HCT116 (cell line): Measurements from ENCODE around the gene TMEM169. TPM values are rescaled to one million over a fixed set of nuclear protein-coding genes. Genes with fewer than 3 reads are reported as not detected.

Source experiments
- ATAC-seq: fragments of 200-7000 bp; cut with Tn5 transposase; 2 replicates; pipeline ENCODE4 v1.9.1; 2020; ENCODE audit warnings: mild to moderate bottlenecking, moderate library complexity
- BruUV-seq: library from RNA; stranded (reverse); fragments of 400-500 nt; replicated peaks from 2 replicates; lab custom pipeline; 2021; lab: Mats Ljungman, UMichigan
- CTCF ChIA-PET: fragments of 300-600 bp; sonication (Branson Sonifier 250); formaldehyde crosslinking; loops from one replicate; lab custom pipeline; 2021; ENCODE audit warnings: antibody characterized with exemption; lab: Charles Lee
- POLR2A ChIA-PET: fragments of 300-600, 350-600 bp; sonication (Branson Sonifier 250); formaldehyde crosslinking; loops from one replicate; lab custom pipeline; 2021; ENCODE audit warnings: antibody characterized with exemption; lab: Charles Lee
- RAD21 ChIA-PET, 2 experiments: fragments of 300-600 bp; sonication (Branson Sonifier 250); formaldehyde crosslinking; loops; one replicate each; lab custom pipeline; 2023; ENCODE audit warnings: low total read pairs in 2 of 2; ENCODE audit not compliant: uncharacterized antibody in 2 of 2, unreplicated experiment in 2 of 2, low non-redundant PET in 1 of 2; lab: Charles Lee
- DNase-seq: peaks from one replicate; pipeline ENCODE4 v3.0.0-alpha.2; 2010; ENCODE audit warnings: low read depth, low spot score
- H2AFZ ChIP-seq: fragments of 200-600 bp; shearing (Covaris generic), sonication (generic); 2 replicates; pipeline ENCODE4 v1.6.1; 2017; ENCODE audit warnings: low read depth, mixed run types, mixed read lengths, antibody characterized with exemption, low read length; ENCODE audit not compliant: poor library complexity, severe bottlenecking
- H3K27ac ChIP-seq: 2 replicates; pipeline ENCODE4 v1.5.1; 2012; ENCODE audit warnings: low read depth, low read length
- H3K27me3 ChIP-seq: fragments of 200-600 bp; sonication (generic); 2 replicates; pipeline ENCODE4 v1.6.1; 2016; ENCODE audit warnings: mixed run types, low read length, mixed read lengths; ENCODE audit not compliant: insufficient read depth
- H3K36me3 ChIP-seq, 2 experiments: fragments of 200-500 bp in 1 of 2; fragments of 200-600 bp in 1 of 2; sonication (Bioruptor generic) in 1 of 2; sonication (generic) in 1 of 2; 2 replicates each; pipeline versions ENCODE4 v1.5.1 to v1.6.1; 2014 to 2016; ENCODE audit warnings: low read length in 2 of 2, inconsistent platforms in 1 of 2, mixed read lengths in 1 of 2, mixed run types in 1 of 2; ENCODE audit not compliant: insufficient read depth in 2 of 2, control insufficient read depth in 1 of 2
- H3K4me1 ChIP-seq, 2 experiments: fragments of 200-600 bp in 1 of 2; sonication (generic) in 1 of 2; 2 replicates each; pipeline versions ENCODE4 v1.5.1 to v1.6.1; 2012 to 2017; ENCODE audit warnings: low read length in 2 of 2, inconsistent platforms in 1 of 2, mild to moderate bottlenecking in 1 of 2, mixed read lengths in 1 of 2, mixed run types in 1 of 2, moderate library complexity in 1 of 2; ENCODE audit not compliant: insufficient read depth in 2 of 2, control insufficient read depth in 1 of 2
- H3K4me2 ChIP-seq: fragments of 200-600 bp; sonication (generic); 2 replicates; pipeline ENCODE4 v1.6.1; 2017; ENCODE audit warnings: mixed run types, low read length, mixed read lengths
- H3K4me3 ChIP-seq, 2 experiments: fragments of 200-600 bp in 1 of 2; sonication (generic) in 1 of 2; replicated peaks in 1 of 2; 2 replicates each; pipeline ENCODE4 v1.5.1; 2011 to 2016; ENCODE audit warnings: low read length in 2 of 2, control low read depth in 1 of 2, low read depth in 1 of 2, mild to moderate bottlenecking in 1 of 2, mixed read lengths in 1 of 2, mixed run types in 1 of 2
- H3K79me2 ChIP-seq: fragments of 200-600 bp; sonication (generic); 2 replicates; pipeline ENCODE4 v1.6.1; 2017; ENCODE audit warnings: mild to moderate bottlenecking, mixed run types, low read length, moderate library complexity, mixed read lengths; ENCODE audit not compliant: insufficient read depth
- H3K9ac ChIP-seq: fragments of 200-600 bp; sonication (generic); 2 replicates; pipeline ENCODE4 v1.6.1; 2016; ENCODE audit warnings: low read length, mixed read lengths
- H3K9me2 ChIP-seq: fragments of 200-600 bp; sonication (generic), shearing (Covaris generic); 2 replicates; pipeline ENCODE4 v1.6.1; 2017; ENCODE audit warnings: mixed run types, mild to moderate bottlenecking, moderate library complexity; ENCODE audit not compliant: insufficient read depth
- H3K9me3 ChIP-seq, 2 experiments: fragments of 200-500 bp in 1 of 2; fragments of 200-600 bp in 1 of 2; sonication (Bioruptor generic) in 1 of 2; sonication (generic) in 1 of 2; 2 replicates each; pipeline ENCODE4 v1.6.1; 2014 to 2017; ENCODE audit warnings: low read length in 2 of 2, mixed read lengths in 2 of 2, inconsistent platforms in 1 of 2, low read depth in 1 of 2, mild to moderate bottlenecking in 1 of 2, mixed run types in 1 of 2, moderate library complexity in 1 of 2; ENCODE audit not compliant: control insufficient read depth in 1 of 2, insufficient read depth in 1 of 2
- H4K20me1 ChIP-seq: fragments of 200-600 bp; sonication (generic), shearing (Covaris generic); 2 replicates; pipeline ENCODE4 v1.6.1; 2017; ENCODE audit warnings: mixed run types, mild to moderate bottlenecking, moderate library complexity; ENCODE audit not compliant: insufficient read depth
- CBX3 ChIP-seq: IDR thresholded peaks from 2 replicates; pipeline ENCODE4 v1.6.1; 2012; ENCODE audit warnings: low read depth
- CEBPB ChIP-seq: IDR thresholded peaks from 2 replicates; pipeline ENCODE4 v1.6.1; 2012; ENCODE audit warnings: low read depth
- EGR1 ChIP-seq: IDR thresholded peaks from 2 replicates; pipeline ENCODE4 v1.6.1; 2012; ENCODE audit warnings: low read depth
- ELF1 ChIP-seq: IDR thresholded peaks from 2 replicates; pipeline ENCODE4 v1.6.1; 2012; ENCODE audit warnings: low read depth, borderline replicate concordance
- EZH2phosphoT487 ChIP-seq: fragments of 200-600 bp; IDR thresholded peaks from 2 replicates; pipeline ENCODE4 v1.6.1; 2018; ENCODE audit warnings: antibody characterized with exemption, borderline replicate concordance
- MAX ChIP-seq: IDR thresholded peaks from 2 replicates; pipeline ENCODE4 v1.6.1; 2012
- POLR2A ChIP-seq: IDR thresholded peaks from 2 replicates; pipeline ENCODE4 v1.7.0; 2011; ENCODE audit warnings: borderline replicate concordance; ENCODE audit not compliant: insufficient read depth, insufficient read length; ENCODE audit errors: extremely low read depth
- POLR2AphosphoS5 ChIP-seq: IDR thresholded peaks from 2 replicates; pipeline ENCODE4 v1.6.1; 2011; ENCODE audit warnings: mild to moderate bottlenecking, low read depth, low read length, moderate library complexity
- RAD21 ChIP-seq: IDR thresholded peaks from 2 replicates; pipeline ENCODE4 v1.6.1; 2012; ENCODE audit warnings: low read depth, mild to moderate bottlenecking
- SIN3A ChIP-seq: IDR thresholded peaks from 2 replicates; pipeline ENCODE4 v1.6.1; 2012; ENCODE audit warnings: low read depth
- TCF7L2 ChIP-seq: IDR thresholded peaks from 2 replicates; pipeline ENCODE4 v1.7.0; 2011; ENCODE audit warnings: borderline replicate concordance, inconsistent platforms; ENCODE audit not compliant: insufficient read depth, insufficient read length; ENCODE audit errors: extremely low read depth
- ZBTB33 ChIP-seq: IDR thresholded peaks from 2 replicates; pipeline ENCODE4 v1.6.1; 2011; ENCODE audit warnings: mild to moderate bottlenecking, low read length, moderate library complexity; ENCODE audit not compliant: insufficient replicate concordance; ENCODE audit errors: extremely low read depth
- ZNF274 ChIP-seq: fragments of 200-500 bp; sonication (Bioruptor generic); IDR thresholded peaks from 2 replicates; pipeline ENCODE4 v1.6.1; 2014; ENCODE audit warnings: mild to moderate bottlenecking, low read depth, low read length, inconsistent platforms
- intact Hi-C: fragments of 100-400 bp; cut with micrococcal nuclease; formaldehyde crosslinking; loops from 2 replicates; pipeline ENCODE4 v1.10.0; 2022
- total RNA-seq: library from RNA; stranded (reverse); gene quantifications from one replicate; pipeline ENCODE4 v1.2.1, GENCODE V29; 2021; ENCODE audit not compliant: unreplicated experiment

TMEM169 gene
- total RNA-seq, 1 experiment from 2014 or later: 0.42 TPM

- no peaks in the 10 kb centered on the region; the same call in 1 of the 2 replicates for H3K79me2 ChIP-seq
- no peak for DNase-seq
- H3K9ac ChIP-seq: peak overlapping the region; percentile 66
- H3K4me3 ChIP-seq: peak overlapping the region; percentile 74 to 76
- no peaks in the 10 kb centered on the region for H4K20me1 ChIP-seq
- RAD21 ChIA-PET: no interaction called here
- H3K4me2 ChIP-seq: peak overlapping the region; percentile 88
- TF ChIP-seq EZH2phosphoT487 (no peak), ELF1 (no peak), CBX3 (no peak), ZNF274 (no peak), CEBPB (no peak), ZBTB33 (no peak), SIN3A (no peak), POLR2A (no peak), MAX (no peak), EGR1 (no peak), TCF7L2 (no peak), RAD21 (no peak), POLR2AphosphoS5 (no peak)
- no peak overlapping the region for H3K27ac ChIP-seq
- H2AFZ ChIP-seq: peak overlapping the region; percentile 89
- CTCF ChIA-PET: interaction anchor here (1.2 kb wide), 1 partner anchor 32 kb away, joined by 4 read pairs; no protein-coding TSS in a partner anchor
- no peaks in the 10 kb centered on the region for H3K9me3 ChIP-seq
- H3K27me3 ChIP-seq: no peaks in the 10 kb centered on the region
- H3K4me1 ChIP-seq: peaks cover 4 to 13% of the 10 kb centered on the region in 2 experiments; a peak in 3 of 4 replicates
- no peaks in the 10 kb centered on the region for H3K36me3 ChIP-seq
- H3K9me2 ChIP-seq: no peaks in the 10 kb centered on the region
- intact Hi-C loops: no loop called here
- BruUV-seq: TSS peak; percentile 39
- ATAC-seq: no peak
- POLR2A ChIA-PET: interaction anchor here (1.1 to 1.3 kb wide), 2 partner anchors 10 to 28 kb away, joined by 4 read pairs; no protein-coding TSS in a partner anchor
Observed at GRCh38 chr2:216082117-216082711, 495 bp downstream of the TMEM169 start.
